Caco-2 (cell line): ENCODE data around the gene ZC2HC1C. TPM values are rescaled to one million over a fixed set of nuclear protein-coding genes. Genes with fewer than 3 reads are reported as not detected.
A peak's percentile ranks its signal among the peaks of the same experiment; 100 is the strongest.

Experiments used
- BruUV-seq: library from RNA; stranded (reverse); fragments of 400-500 nt; replicated peaks from 2 replicates; lab custom pipeline; 2021; lab: Mats Ljungman, UMichigan
- CTCF ChIA-PET: fragments of 300-600 bp; sonication (Branson Sonifier 250); formaldehyde crosslinking; loops from one replicate; lab custom pipeline; 2022; ENCODE audit warnings: antibody characterized with exemption; lab: Charles Lee
- POLR2A ChIA-PET: fragments of 300-600 bp; sonication (Branson Sonifier 250); formaldehyde crosslinking; loops from one replicate; lab custom pipeline; 2022; ENCODE audit warnings: antibody characterized with exemption; lab: Charles Lee
- DNase-seq, 2 experiments: peaks; one replicate each; pipeline versions ENCODE4 v3.0.0 to v3.0.0-alpha.2; 2020 to 2022
- H3K27me3 ChIP-seq: replicated peaks from 2 replicates; pipeline ENCODE4 v1.6.0; 2011; ENCODE audit warnings: low read length; ENCODE audit not compliant: control insufficient read depth, insufficient read depth
- H3K36me3 ChIP-seq: 2 replicates; pipeline ENCODE4 v1.5.1; 2011; ENCODE audit warnings: low read length; ENCODE audit not compliant: control insufficient read depth, insufficient read depth
- H3K4me1 ChIP-seq: fragments of 250-450 bp; sonication (Bioruptor Pico); 2 replicates; pipeline ENCODE4 v1.5.1; 2020; ENCODE audit warnings: mild to moderate bottlenecking
- H3K4me3 ChIP-seq: 2 replicates; pipeline ENCODE4 v1.5.1; 2011; ENCODE audit warnings: low read depth, mild to moderate bottlenecking, control low read depth, low read length
- H3K9me3 ChIP-seq: fragments of 250-450 bp; sonication (Bioruptor Pico); 2 replicates; pipeline ENCODE4 v1.5.1; 2020; ENCODE audit warnings: mild to moderate bottlenecking, moderate library complexity
- H3K27ac Mint-ChIP-seq: one replicate; pipeline ENCODE4 v1.8.0; 2022; ENCODE audit warnings: mixed read lengths; ENCODE audit not compliant: unreplicated experiment
- H3K27me3 Mint-ChIP-seq: one replicate; pipeline ENCODE4 v1.8.0; 2022; ENCODE audit warnings: mixed read lengths; ENCODE audit not compliant: insufficient read depth, unreplicated experiment
- H3K36me3 Mint-ChIP-seq: one replicate; pipeline ENCODE4 v1.8.0; 2022; ENCODE audit warnings: mild to moderate bottlenecking, mixed read lengths; ENCODE audit not compliant: insufficient read depth, unreplicated experiment
- H3K4me1 Mint-ChIP-seq: one replicate; pipeline ENCODE4 v1.8.0; 2022; ENCODE audit warnings: low read depth, mixed read lengths; ENCODE audit not compliant: unreplicated experiment
- H3K4me3 Mint-ChIP-seq: one replicate; pipeline ENCODE4 v1.8.0; 2022; ENCODE audit warnings: mild to moderate bottlenecking, moderate library complexity, mixed read lengths; ENCODE audit not compliant: unreplicated experiment
- H3K9me3 Mint-ChIP-seq: one replicate; pipeline ENCODE4 v1.8.0; 2022; ENCODE audit warnings: mixed read lengths; ENCODE audit not compliant: unreplicated experiment
- intact Hi-C: fragments of 100-400 bp; cut with micrococcal nuclease; formaldehyde crosslinking; loops from one replicate; pipeline ENCODE4 v1.10.0; 2022; ENCODE audit not compliant: unreplicated experiment
- total RNA-seq: library from RNA; stranded (reverse); gene quantifications from 2 replicates; pipeline ENCODE4 v1.2.3, GENCODE V29; 2022
- TF ChIP-seq, protein P1 (sequence below), 2 experiments: fragments of 200-600 bp in 1 of 2; IDR thresholded peaks; 1 replicate in 1 of 2; 2 replicates in 1 of 2; pipeline versions ENCODE4 v1.5.1 to v1.8.0; 2011 to 2022; ENCODE audit warnings: antibody characterized with exemption in 1 of 2, control low read depth in 1 of 2, inconsistent platforms in 1 of 2, low read depth in 1 of 2, low read length in 1 of 2, mild to moderate bottlenecking in 1 of 2, moderate library complexity in 1 of 2; ENCODE audit not compliant: insufficient read depth in 1 of 2, severe bottlenecking in 1 of 2, unreplicated experiment in 1 of 2

Gene ZC2HC1C
- total RNA-seq, 1 experiment from 2014 or later: 2.5 TPM

DNA sequence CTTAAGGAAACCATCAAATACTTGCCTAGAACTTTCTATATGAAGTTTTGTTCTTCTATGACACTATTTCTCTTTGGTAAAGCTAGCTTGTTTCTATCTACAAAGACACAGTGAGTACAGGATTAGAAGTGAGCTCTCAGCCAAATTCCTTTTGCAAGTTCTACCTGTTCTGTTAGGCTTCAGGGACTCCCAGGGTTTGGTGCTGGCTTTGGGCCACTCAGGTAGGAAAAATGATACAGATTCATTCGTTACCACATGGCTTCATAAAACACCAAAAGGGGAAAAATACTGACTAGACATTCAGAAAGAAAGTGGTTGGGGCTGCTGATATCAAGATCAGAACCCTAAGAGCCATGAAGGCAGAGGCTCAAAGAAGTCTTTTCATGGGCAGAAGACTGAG is 13.8 kb downstream of the ZC2HC1C start:
- Mint-ChIP-seq H3K9me3 (no peaks in the 10 kb centered on the region), H3K27ac (no peak overlapping the region), H3K4me1 (no peaks in the 10 kb centered on the region), H3K27me3 (no peaks in the 10 kb centered on the region), H3K36me3 (peaks cover 33% of the 10 kb centered on the region), H3K4me3 (no peak overlapping the region)
- DNase-seq: no peak
- ChIA-PET POLR2A (no interaction called here), CTCF (interaction anchor here (0.9 to 1.2 kb wide), 2 partner anchors 14 to 222 kb away, joined by 3 to 4 read pairs; partner anchors contain the start of gene ZC2HC1C)
- no TSS peak for BruUV-seq
- Histone ChIP-seq H3K4me1 (no peaks in the 10 kb centered on the region), H3K27me3 (no peaks in the 10 kb centered on the region), H3K9me3 (no peaks in the 10 kb centered on the region), H3K4me3 (no peak overlapping the region), H3K36me3 (peaks cover 4% of the 10 kb centered on the region)
- TF ChIP-seq, protein P1, sequence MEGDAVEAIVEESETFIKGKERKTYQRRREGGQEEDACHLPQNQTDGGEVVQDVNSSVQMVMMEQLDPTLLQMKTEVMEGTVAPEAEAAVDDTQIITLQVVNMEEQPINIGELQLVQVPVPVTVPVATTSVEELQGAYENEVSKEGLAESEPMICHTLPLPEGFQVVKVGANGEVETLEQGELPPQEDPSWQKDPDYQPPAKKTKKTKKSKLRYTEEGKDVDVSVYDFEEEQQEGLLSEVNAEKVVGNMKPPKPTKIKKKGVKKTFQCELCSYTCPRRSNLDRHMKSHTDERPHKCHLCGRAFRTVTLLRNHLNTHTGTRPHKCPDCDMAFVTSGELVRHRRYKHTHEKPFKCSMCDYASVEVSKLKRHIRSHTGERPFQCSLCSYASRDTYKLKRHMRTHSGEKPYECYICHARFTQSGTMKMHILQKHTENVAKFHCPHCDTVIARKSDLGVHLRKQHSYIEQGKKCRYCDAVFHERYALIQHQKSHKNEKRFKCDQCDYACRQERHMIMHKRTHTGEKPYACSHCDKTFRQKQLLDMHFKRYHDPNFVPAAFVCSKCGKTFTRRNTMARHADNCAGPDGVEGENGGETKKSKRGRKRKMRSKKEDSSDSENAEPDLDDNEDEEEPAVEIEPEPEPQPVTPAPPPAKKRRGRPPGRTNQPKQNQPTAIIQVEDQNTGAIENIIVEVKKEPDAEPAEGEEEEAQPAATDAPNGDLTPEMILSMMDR (IDR thresholded peaks at IDR 0.05; ENCODE audit: insufficient read depth in 1 of 2, low read depth in 1 of 2, low read length in 1 of 2, severe bottlenecking in 1 of 2, unreplicated experiment in 1 of 2): no peak
- intact Hi-C loops: no loop called here

DNA sequence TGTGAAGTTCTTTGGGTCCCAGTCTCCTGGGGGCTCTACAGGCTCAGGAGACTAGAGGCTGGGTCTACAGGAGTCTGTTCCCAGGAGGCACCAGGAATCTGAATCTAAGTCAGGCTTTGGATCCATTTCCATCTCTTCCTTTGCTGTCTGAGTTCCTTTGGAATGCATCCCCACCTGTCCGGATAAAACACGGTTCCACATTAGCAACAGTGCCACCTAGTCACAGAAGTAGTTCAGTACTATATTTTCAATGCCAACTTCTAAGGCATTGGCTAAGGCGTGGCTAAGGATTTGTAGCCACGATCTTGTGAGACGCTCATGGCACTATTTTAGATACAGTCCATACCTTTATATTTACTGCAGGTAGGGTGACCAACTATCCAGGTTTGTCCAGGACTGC is 15.1 kb downstream of the ZC2HC1C start:
- BruUV-seq: no TSS peak
- TF ChIP-seq, protein P1 (IDR thresholded peaks at IDR 0.05; ENCODE audit: insufficient read depth in 1 of 2, low read depth in 1 of 2, low read length in 1 of 2, severe bottlenecking in 1 of 2, unreplicated experiment in 1 of 2): peak; percentile 7 to 17
- no peak overlapping the region for H3K27ac Mint-ChIP-seq
- Histone ChIP-seq H3K9me3 (no peaks in the 10 kb centered on the region), H3K4me3 (no peak overlapping the region), H3K4me1 (no peaks in the 10 kb centered on the region), H3K36me3 (peaks cover 4% of the 10 kb centered on the region), H3K27me3 (no peaks in the 10 kb centered on the region)
- peak in 1 of 2 experiments; percentile 11 for DNase-seq
- ChIA-PET CTCF (no interaction called here), POLR2A (no interaction called here)
- H3K9me3 Mint-ChIP-seq: no peaks in the 10 kb centered on the region
- peaks cover 39% of the 10 kb centered on the region for H3K36me3 Mint-ChIP-seq
- H3K27me3 Mint-ChIP-seq: no peaks in the 10 kb centered on the region
- no peaks in the 10 kb centered on the region for H3K4me1 Mint-ChIP-seq
- H3K4me3 Mint-ChIP-seq: no peak overlapping the region
- intact Hi-C loops: no loop called here

DNA sequence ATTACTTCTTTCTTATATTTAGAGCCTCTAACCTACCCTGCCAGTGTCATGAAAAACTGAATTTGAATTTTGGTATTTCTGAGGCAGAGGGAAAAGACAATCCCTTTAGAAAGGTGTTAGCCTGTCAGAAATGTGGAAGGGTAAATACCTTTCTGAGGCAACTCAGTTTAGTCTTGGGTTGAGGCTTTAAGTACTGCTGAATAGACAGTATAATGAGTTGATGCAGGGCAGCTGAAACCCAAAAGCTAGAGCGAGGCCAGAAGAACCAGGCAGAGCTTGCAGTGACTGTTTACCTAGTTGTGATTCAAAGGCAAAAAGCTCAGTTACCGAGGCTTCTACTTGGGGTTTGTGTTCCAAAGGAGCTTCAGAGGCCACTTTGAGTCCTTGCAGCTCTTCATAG is 18.7 kb downstream of the ZC2HC1C start:
- intact Hi-C loops: loop anchor here (1.0 to 5.0 kb wide), 3 partner anchors 86 to 174 kb away; partner anchors contain the start of gene EIF2B2
- peaks cover 4% of the 10 kb centered on the region for H3K36me3 ChIP-seq
- Mint-ChIP-seq H3K27ac (no peak overlapping the region), H3K4me3 (no peak overlapping the region), H3K4me1 (no peaks in the 10 kb centered on the region), H3K36me3 (peaks cover 40% of the 10 kb centered on the region), H3K27me3 (no peaks in the 10 kb centered on the region), H3K9me3 (no peaks in the 10 kb centered on the region)
- TF ChIP-seq, protein P1 (IDR thresholded peaks at IDR 0.05; ENCODE audit: insufficient read depth in 1 of 2, low read depth in 1 of 2, low read length in 1 of 2, severe bottlenecking in 1 of 2, unreplicated experiment in 1 of 2): no peak
- BruUV-seq: no TSS peak
- ChIA-PET CTCF (interaction anchor here (0.6 to 1.8 kb wide), 11 partner anchors 9 to 240 kb away, joined by 3 to 14 read pairs (median 5); partner anchors contain the start of genes ACYP1, NEK9 and RPS6KL1), POLR2A (no interaction called here)
- H3K4me3 ChIP-seq: no peak overlapping the region
- DNase-seq: no peak
- H3K4me1 ChIP-seq: no peaks in the 10 kb centered on the region
- no peaks in the 10 kb centered on the region for H3K9me3 ChIP-seq
- H3K27me3 ChIP-seq: no peaks in the 10 kb centered on the region
